PC-9 (cell line): Measurements from ENCODE around the gene NECAB3. TPM values are rescaled to one million over a fixed set of nuclear protein-coding genes. Genes with fewer than 3 reads are reported as not detected.

Experiments used
- BruUV-seq: library from RNA; stranded (reverse); fragments of 400-500 nt; replicated peaks from 2 replicates; lab custom pipeline; 2021; lab: Mats Ljungman, UMichigan
- CTCF ChIA-PET: fragments of 300-600 bp; sonication (Branson Sonifier 250); formaldehyde crosslinking; loops from one replicate; lab custom pipeline; 2022; ENCODE audit warnings: antibody characterized with exemption; lab: Charles Lee
- POLR2A ChIA-PET: fragments of 300-600 bp; sonication (Branson Sonifier 250); formaldehyde crosslinking; loops from one replicate; lab custom pipeline; 2022; ENCODE audit warnings: antibody characterized with exemption; ENCODE audit not compliant: unreplicated experiment; lab: Charles Lee
- DNase-seq, 2 experiments: peaks; one replicate each; pipeline versions ENCODE4 v3.0.0 to v3.0.0-alpha.2; 2015 to 2022; ENCODE audit warnings: mixed read lengths in 1 of 2
- H2AFZ ChIP-seq: fragments of 200-600 bp; sonication (generic); 2 replicates; pipeline ENCODE4 v1.8.1; 2017; ENCODE audit warnings: antibody characterized with exemption
- H3F3A ChIP-seq: fragments of 200-600 bp; sonication (generic); 2 replicates; pipeline ENCODE4 v1.8.1; 2017; ENCODE audit warnings: antibody characterized with exemption, mild to moderate bottlenecking, low read depth; ENCODE audit not compliant: insufficient read depth
- H3K27ac ChIP-seq: fragments of 200-600 bp; sonication (generic); 2 replicates; pipeline ENCODE4 v1.6.1; 2016; ENCODE audit warnings: mixed run types
- H3K27me3 ChIP-seq: fragments of 200-600 bp; sonication (generic); 2 replicates; pipeline ENCODE4 v1.6.1; 2016; ENCODE audit warnings: low read depth, mixed run types; ENCODE audit not compliant: insufficient read depth
- H3K36me3 ChIP-seq: fragments of 200-600 bp; sonication (generic); 2 replicates; pipeline ENCODE4 v1.6.1; 2016; ENCODE audit warnings: low read depth, mixed run types
- H3K4me1 ChIP-seq: fragments of 200-600 bp; sonication (generic); replicated peaks from 2 replicates; pipeline ENCODE4 v1.6.1; 2016; ENCODE audit warnings: mixed run types; ENCODE audit not compliant: insufficient read depth
- H3K4me2 ChIP-seq: fragments of 200-600 bp; sonication (generic); 2 replicates; pipeline ENCODE4 v1.6.1; 2017; ENCODE audit warnings: mixed run types
- H3K4me3 ChIP-seq: fragments of 200-600 bp; sonication (generic); 2 replicates; pipeline ENCODE4 v1.6.1; 2016; ENCODE audit warnings: mixed run types
- H3K79me2 ChIP-seq: fragments of 200-600 bp; sonication (generic); 2 replicates; pipeline ENCODE4 v1.6.1; 2017; ENCODE audit warnings: low read depth, mixed run types
- H3K9me2 ChIP-seq: fragments of 200-600 bp; sonication (generic); 2 replicates; pipeline ENCODE4 v1.8.1; 2017; ENCODE audit warnings: mild to moderate bottlenecking; ENCODE audit not compliant: insufficient read depth
- H3K9me3 ChIP-seq: fragments of 200-600 bp; sonication (generic); 2 replicates; pipeline ENCODE4 v1.8.1; 2016; ENCODE audit warnings: low read depth; ENCODE audit not compliant: insufficient read depth
- H4K20me1 ChIP-seq: fragments of 200-600 bp; sonication (generic); 2 replicates; pipeline ENCODE4 v1.8.1; 2017; ENCODE audit not compliant: insufficient read depth
- EZH2 ChIP-seq: fragments of 200-600 bp; sonication (generic); IDR thresholded peaks from 2 replicates; pipeline ENCODE4 v1.8.0; 2017; ENCODE audit warnings: antibody characterized with exemption, low read depth
- intact Hi-C: fragments of 100-400 bp; cut with micrococcal nuclease; formaldehyde crosslinking; loops from one replicate; pipeline ENCODE4 v1.10.0; 2022; ENCODE audit not compliant: unreplicated experiment
- total RNA-seq: library from RNA; stranded (reverse); gene quantifications from 2 replicates; pipeline ENCODE4 v1.2.3, GENCODE V29; 2021
- TF ChIP-seq, protein P1 (sequence below): fragments of 200-600 bp; sonication (generic); conservative IDR thresholded peaks from 2 replicates; pipeline ENCODE4 v1.6.1; 2017; ENCODE audit warnings: mixed run types, antibody characterized with exemption, mild to moderate bottlenecking, moderate library complexity

The NECAB3 gene
- total RNA-seq, 1 experiment from 2014 or later = 72.1 TPM

DNA sequence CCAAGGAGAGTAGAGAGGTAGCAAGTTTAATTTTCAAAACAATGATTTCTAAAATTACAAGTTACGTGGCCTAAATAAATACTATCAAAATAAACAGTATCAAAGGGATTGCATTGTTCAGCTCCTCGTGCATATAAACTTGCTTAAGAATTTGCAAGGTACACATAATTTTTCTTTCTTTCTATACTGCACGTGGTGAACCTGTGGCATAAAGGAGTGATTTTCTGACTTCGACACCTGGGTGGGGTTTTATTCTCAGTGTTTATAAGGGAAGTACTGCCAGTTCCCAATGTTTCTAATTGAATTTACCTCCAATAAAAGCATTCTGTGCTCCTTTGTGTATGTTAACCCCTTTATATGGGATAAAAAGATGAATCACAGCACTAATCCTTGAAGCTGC, 62.2 kb downstream of the NECAB3 start:
- BruUV-seq = no TSS peak
- ChIA-PET CTCF (no interaction called here), POLR2A (no interaction called here)
- Histone ChIP-seq H2AFZ (no peak overlapping the region), H3K27ac (no peak overlapping the region), H3K79me2 (no peaks in the 10 kb centered on the region), H4K20me1 (no peaks in the 10 kb centered on the region), H3K4me2 (no peak overlapping the region), H3K4me1 (no peaks in the 10 kb centered on the region), H3K4me3 (no peak overlapping the region), H3K27me3 (no peaks in the 10 kb centered on the region), H3F3A (no peaks in the 10 kb centered on the region), H3K9me3 (no peaks in the 10 kb centered on the region), H3K9me2 (no peaks in the 10 kb centered on the region), H3K36me3 (0 out of 2 replicates have a peak, but pooled peaks cover 7% of the 10 kb centered on the region)
- TF ChIP-seq EZH2 = no peak
- TF ChIP-seq, protein P1, sequence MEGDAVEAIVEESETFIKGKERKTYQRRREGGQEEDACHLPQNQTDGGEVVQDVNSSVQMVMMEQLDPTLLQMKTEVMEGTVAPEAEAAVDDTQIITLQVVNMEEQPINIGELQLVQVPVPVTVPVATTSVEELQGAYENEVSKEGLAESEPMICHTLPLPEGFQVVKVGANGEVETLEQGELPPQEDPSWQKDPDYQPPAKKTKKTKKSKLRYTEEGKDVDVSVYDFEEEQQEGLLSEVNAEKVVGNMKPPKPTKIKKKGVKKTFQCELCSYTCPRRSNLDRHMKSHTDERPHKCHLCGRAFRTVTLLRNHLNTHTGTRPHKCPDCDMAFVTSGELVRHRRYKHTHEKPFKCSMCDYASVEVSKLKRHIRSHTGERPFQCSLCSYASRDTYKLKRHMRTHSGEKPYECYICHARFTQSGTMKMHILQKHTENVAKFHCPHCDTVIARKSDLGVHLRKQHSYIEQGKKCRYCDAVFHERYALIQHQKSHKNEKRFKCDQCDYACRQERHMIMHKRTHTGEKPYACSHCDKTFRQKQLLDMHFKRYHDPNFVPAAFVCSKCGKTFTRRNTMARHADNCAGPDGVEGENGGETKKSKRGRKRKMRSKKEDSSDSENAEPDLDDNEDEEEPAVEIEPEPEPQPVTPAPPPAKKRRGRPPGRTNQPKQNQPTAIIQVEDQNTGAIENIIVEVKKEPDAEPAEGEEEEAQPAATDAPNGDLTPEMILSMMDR = no peak
- no peak for DNase-seq
- intact Hi-C loops = no loop called here

DNA sequence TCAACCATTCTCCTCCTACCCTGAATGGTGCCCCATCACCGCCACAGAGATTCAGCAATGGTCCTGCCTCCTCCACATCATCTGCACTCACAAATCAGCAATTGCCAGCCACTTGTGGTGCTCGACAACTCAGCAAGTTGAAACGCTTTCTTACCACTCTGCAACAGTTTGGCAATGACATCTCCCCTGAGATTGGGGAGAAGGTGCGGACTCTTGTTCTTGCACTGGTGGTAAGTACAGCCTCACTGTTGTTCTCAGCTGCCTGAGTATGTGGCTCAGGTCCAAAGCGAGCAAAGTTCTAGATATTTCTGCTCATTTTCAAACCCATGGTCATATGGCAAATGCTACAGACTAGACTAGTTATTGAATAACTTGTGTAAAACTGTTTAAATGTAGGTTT, 63.1 kb downstream of the NECAB3 start:
- no peaks in the 10 kb centered on the region for H3K4me1 ChIP-seq
- no peak overlapping the region for H3K4me2 ChIP-seq
- H3K27me3 ChIP-seq = no peaks in the 10 kb centered on the region
- H3K27ac ChIP-seq = no peak overlapping the region
- H2AFZ ChIP-seq = no peak overlapping the region
- TF ChIP-seq, protein P1 = no peak
- TF ChIP-seq EZH2 = no peak
- no peaks in the 10 kb centered on the region for H3F3A ChIP-seq
- DNase-seq = no peak
- POLR2A ChIA-PET = no interaction called here
- 0 out of 2 replicates have a peak, but pooled peaks cover 7% of the 10 kb centered on the region for H3K36me3 ChIP-seq
- no peak overlapping the region for H3K4me3 ChIP-seq
- CTCF ChIA-PET = interaction anchor here (0.5 kb wide), 1 partner anchor 821 kb away, joined by 9 read pairs; no protein-coding TSS in a partner anchor
- H3K9me2 ChIP-seq = no peaks in the 10 kb centered on the region
- BruUV-seq = no TSS peak
- no peaks in the 10 kb centered on the region for H3K9me3 ChIP-seq
- H4K20me1 ChIP-seq = no peaks in the 10 kb centered on the region
- intact Hi-C loops = no loop called here
- no peaks in the 10 kb centered on the region for H3K79me2 ChIP-seq

DNA sequence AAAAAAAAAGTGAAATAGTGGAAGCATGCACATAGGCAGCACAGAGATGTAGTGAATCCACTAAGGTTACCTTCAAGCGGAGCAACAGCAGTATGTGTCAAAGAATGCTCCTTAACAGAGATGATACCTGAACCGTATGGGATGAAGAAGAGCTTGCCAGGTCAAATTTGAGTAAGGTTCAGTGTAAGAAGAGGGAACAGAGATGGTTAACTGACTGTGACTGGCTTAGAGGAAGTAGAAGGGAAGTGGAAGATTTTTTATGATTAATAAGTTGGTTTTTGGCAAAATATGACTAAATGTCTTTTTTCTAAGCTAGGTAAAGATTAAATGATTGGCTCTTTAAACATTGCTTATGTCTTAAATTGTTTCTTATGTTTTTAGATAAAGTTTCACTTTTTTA, 64.7 kb downstream of the NECAB3 start:
- ChIA-PET POLR2A (no interaction called here), CTCF (no interaction called here)
- Histone ChIP-seq H2AFZ (no peak overlapping the region), H3K9me2 (no peaks in the 10 kb centered on the region), H3K36me3 (0 out of 2 replicates have a peak, but pooled peaks cover 7% of the 10 kb centered on the region), H3K27me3 (no peaks in the 10 kb centered on the region), H3K9me3 (no peaks in the 10 kb centered on the region), H3K4me1 (no peaks in the 10 kb centered on the region), H3K4me2 (no peak overlapping the region), H3K27ac (no peak overlapping the region), H3K4me3 (no peak overlapping the region), H3K79me2 (no peaks in the 10 kb centered on the region), H4K20me1 (no peaks in the 10 kb centered on the region), H3F3A (no peaks in the 10 kb centered on the region)
- intact Hi-C loops = no loop called here
- TF ChIP-seq, protein P1 = no peak
- no peak for TF ChIP-seq EZH2
- no TSS peak for BruUV-seq
- DNase-seq = no peak

Other genes starting within 250 kb of the NECAB3 start
- gene SNTA1, start 230.7 kb downstream of the NECAB3 start, total RNA-seq = 7.6 and 10.1 TPM in 2 replicates
- 20.0 and 22.7 TPM in 2 replicates for gene CBFA2T2, start 184.3 kb downstream of the NECAB3 start, total RNA-seq
- 0.18 and 0.20 TPM in 2 replicates for gene C20orf144, start 12.1 kb downstream of the NECAB3 start, total RNA-seq
- gene ACTL10, start 7.5 kb downstream of the NECAB3 start, total RNA-seq = 0.85 and 1.0 TPM in 2 replicates
- 31.5 and 31.6 TPM in 2 replicates for gene E2F1, start 12.0 kb upstream of the NECAB3 start, total RNA-seq
- gene PXMP4, start 45.9 kb upstream of the NECAB3 start, total RNA-seq = 12.2 and 19.1 TPM in 2 replicates
- gene ZNF341, start 57.6 kb upstream of the NECAB3 start, total RNA-seq = 5.2 and 5.6 TPM in 2 replicates
- gene CHMP4B, start 136.9 kb upstream of the NECAB3 start, total RNA-seq = 176 and 180 TPM in 2 replicates